ENCODE results near the gene HAUS1. TPM values are rescaled to one million over a fixed set of nuclear protein-coding genes. Genes with fewer than 3 reads are reported as not detected.

Gene HAUS1
- total RNA-seq, 1 donor from 2014 or later = 141 TPM

DNA sequence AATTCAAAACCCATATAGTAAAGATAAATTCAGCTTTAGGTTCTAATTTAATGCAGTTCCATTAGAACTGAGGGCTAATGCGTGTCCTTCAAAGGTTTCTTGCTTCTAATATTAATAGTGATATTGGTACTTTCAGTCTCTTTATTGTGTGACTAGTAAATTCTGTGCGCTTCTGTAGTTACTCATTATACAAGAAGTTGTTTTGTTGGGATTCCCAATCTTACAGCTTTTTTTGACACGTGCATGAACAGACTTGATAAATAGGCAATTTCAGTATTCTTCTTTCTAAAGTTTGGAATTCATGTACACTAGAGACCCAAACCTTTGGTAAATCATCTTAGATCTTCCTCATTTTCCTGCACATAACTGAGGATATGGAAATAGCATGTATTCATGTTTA, 71.8 kb downstream of the HAUS1 start:
- Histone ChIP-seq H3K79me2 (ENCODE audit: low read depth) (peaks cover 71% of the 10 kb centered on the region), H3K4me1 (peaks cover 7% of the 10 kb centered on the region), H3F3A (ENCODE audit: low read depth) (peaks cover 12% of the 10 kb centered on the region), H3K4me3 (no peak overlapping the region), H3K27me3 (no peaks in the 10 kb centered on the region), H3K27ac (no peak overlapping the region), H3K4me2 (no peak overlapping the region), H3K9me3 (ENCODE audit: low read depth) (no peaks in the 10 kb centered on the region), H3K36me3 (no peaks in the 10 kb centered on the region), H3K9ac (no peak overlapping the region), H4K20me1 (ENCODE audit: low read depth) (peaks cover 41% of the 10 kb centered on the region), H2AFZ (replicated peaks) (no peak overlapping the region)
- Mint-ChIP-seq H3K27me3 (ENCODE audit: insufficient read depth, low read depth) (peaks cover 3% of the 10 kb centered on the region), H3K36me3 (no peaks in the 10 kb centered on the region), H3K4me3 (peak overlapping the region; percentile 46), H3K9me3 (no peaks in the 10 kb centered on the region), H3K27ac (no peak overlapping the region), H3K4me1 (peaks cover 11% of the 10 kb centered on the region)
- DNase-seq (ENCODE audit: low spot score) = no peak
- TF ChIP-seq, protein P1, sequence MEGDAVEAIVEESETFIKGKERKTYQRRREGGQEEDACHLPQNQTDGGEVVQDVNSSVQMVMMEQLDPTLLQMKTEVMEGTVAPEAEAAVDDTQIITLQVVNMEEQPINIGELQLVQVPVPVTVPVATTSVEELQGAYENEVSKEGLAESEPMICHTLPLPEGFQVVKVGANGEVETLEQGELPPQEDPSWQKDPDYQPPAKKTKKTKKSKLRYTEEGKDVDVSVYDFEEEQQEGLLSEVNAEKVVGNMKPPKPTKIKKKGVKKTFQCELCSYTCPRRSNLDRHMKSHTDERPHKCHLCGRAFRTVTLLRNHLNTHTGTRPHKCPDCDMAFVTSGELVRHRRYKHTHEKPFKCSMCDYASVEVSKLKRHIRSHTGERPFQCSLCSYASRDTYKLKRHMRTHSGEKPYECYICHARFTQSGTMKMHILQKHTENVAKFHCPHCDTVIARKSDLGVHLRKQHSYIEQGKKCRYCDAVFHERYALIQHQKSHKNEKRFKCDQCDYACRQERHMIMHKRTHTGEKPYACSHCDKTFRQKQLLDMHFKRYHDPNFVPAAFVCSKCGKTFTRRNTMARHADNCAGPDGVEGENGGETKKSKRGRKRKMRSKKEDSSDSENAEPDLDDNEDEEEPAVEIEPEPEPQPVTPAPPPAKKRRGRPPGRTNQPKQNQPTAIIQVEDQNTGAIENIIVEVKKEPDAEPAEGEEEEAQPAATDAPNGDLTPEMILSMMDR (IDR thresholded peaks at IDR 0.05) = no peak
- TF ChIP-seq EZH2phosphoT487 (IDR thresholded peaks at IDR 0.05) (no peak), EZH2 (IDR thresholded peaks at IDR 0.05) (no peak)

Small RNA genes within 50 kb of the gene (small RNA-seq; reads per million reads assigned to genes)
- gene RNU6-1278P (not detected), gene RNY4P37 (not detected)

Other genes starting within 250 kb of the HAUS1 start
- gene EPG5, start 137.1 kb upstream of the HAUS1 start, total RNA-seq (ENCODE audit: low replicate concordance) = 15.7 and 34.0 TPM in 2 replicates
- gene PSTPIP2, start 32.1 kb upstream of the HAUS1 start, total RNA-seq (ENCODE audit: low replicate concordance) = 4.3 and 6.2 TPM in 2 replicates
- 1,034 and 1,141 TPM in 2 replicates for gene ATP5F1A, start 6.1 kb upstream of the HAUS1 start, total RNA-seq (ENCODE audit: low replicate concordance)